ENCODE measurements around the gene KRTAP12-4.

KRTAP12-4 gene, protein sequence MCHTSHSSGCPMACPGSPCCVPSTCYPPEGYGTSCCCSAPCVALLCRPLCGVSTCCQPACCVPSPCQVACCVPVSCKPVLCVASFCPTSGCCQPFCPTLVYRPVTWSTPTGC

DNA sequence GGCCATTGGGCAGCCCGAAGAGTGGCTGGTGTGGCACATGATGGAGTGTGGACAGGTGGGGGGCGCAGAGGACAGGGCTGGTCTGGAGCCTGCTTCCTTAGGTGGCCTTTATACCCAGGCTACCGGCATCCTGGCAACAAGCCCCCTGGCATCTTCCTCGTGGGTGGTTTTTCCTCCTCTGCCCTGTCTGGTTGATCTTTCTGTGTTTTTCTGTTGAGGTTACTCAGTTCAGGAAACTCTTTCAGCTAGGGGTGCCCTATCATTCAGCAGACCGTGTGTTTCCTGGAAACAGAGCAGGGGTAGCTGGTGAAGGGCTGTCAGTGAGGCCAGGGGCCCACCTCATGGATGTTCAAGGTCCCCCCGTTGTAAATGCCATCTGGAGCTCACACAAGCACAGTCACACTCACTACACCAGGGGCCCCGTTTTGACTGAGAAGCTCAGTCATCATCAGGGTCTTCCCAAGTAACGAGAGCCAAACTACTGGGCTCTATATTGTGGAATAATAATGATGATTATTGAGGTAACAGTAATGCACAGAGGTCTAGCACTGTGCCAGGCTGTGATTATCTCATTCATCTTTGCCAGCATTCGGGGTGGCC lies at the start of gene KRTAP12-4:
TSS of gene KRTAP12-4 (minus strand) at position 84 of the 600 bp plus-strand sequence. CDS start at position 39, 45 bp downstream.
- no peak within 1 kb of the TSS for H3K27ac ChIP-seq (ENCODE audit: low read length)

DNA sequence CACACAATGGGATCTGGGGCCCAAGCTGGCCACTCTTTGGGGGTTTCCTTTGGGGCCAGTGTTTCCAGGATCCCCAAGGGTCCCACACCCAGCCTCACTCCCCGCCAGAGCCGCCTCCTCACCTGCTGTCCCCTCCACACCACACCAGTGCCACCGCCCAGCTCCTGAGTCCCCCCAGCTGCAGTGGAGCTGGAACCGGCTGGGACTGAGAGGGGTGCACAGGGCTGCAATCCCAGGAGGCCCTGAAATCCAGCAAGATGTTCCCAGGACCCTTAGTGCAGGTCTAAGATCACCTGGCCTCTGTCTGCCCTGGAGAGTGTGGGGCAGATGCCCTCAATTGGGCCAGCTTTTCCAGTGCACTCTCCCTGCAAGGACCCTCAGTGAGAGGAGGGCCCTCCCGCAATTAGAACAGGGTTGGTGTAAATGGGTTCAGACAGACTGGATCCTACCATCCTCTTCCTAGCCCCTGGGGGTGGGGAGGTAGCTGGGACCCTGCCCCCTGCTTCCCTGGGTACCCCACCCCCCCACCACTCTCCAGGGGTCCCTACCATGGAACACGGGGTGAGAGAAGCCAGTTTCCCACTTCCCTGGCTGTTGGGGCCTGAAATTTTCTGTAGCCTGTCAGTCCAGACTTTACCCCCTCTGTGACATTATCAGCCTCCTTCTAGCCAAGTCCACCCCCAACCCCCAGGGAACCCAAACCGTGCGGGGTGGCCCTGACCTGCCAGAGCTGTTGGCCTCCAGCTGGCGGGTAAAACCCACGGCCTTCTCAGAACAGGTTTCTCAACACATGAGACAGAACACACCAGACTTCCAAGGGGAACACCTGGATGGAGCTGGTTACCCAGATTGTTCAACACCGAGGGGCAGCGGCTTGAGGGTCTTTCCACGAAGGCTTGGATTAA lies 49.5 kb upstream of the KRTAP12-4 start:
- H3K36me3 ChIP-seq (replicated peaks; ENCODE audit: low read depth, low read length), result no peaks in the 10 kb centered on the region
- TF ChIP-seq EZH2phosphoT487 (IDR thresholded peaks at IDR 0.05; ENCODE audit: low read depth), result no peak
- TF ChIP-seq, protein P1, sequence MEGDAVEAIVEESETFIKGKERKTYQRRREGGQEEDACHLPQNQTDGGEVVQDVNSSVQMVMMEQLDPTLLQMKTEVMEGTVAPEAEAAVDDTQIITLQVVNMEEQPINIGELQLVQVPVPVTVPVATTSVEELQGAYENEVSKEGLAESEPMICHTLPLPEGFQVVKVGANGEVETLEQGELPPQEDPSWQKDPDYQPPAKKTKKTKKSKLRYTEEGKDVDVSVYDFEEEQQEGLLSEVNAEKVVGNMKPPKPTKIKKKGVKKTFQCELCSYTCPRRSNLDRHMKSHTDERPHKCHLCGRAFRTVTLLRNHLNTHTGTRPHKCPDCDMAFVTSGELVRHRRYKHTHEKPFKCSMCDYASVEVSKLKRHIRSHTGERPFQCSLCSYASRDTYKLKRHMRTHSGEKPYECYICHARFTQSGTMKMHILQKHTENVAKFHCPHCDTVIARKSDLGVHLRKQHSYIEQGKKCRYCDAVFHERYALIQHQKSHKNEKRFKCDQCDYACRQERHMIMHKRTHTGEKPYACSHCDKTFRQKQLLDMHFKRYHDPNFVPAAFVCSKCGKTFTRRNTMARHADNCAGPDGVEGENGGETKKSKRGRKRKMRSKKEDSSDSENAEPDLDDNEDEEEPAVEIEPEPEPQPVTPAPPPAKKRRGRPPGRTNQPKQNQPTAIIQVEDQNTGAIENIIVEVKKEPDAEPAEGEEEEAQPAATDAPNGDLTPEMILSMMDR (IDR thresholded peaks at IDR 0.05; ENCODE audit: low read depth, low read length), result no peak
- H3K4me3 ChIP-seq (ENCODE audit: low read length), result no peak overlapping the region
- H3K79me2 ChIP-seq (ENCODE audit: low read length), result no peaks in the 10 kb centered on the region
- no peaks in the 10 kb centered on the region for H3K9me3 ChIP-seq (ENCODE audit: insufficient read depth, low read length)
- no peaks in the 10 kb centered on the region for H3K4me1 ChIP-seq (ENCODE audit: low read length)
- no peak overlapping the region for H3K27ac ChIP-seq (ENCODE audit: low read length)
- no peak overlapping the region for H3K9ac ChIP-seq (ENCODE audit: low read length)
- H4K20me1 ChIP-seq (ENCODE audit: insufficient read depth, low read length), result no peaks in the 10 kb centered on the region
- no peak overlapping the region for H2AFZ ChIP-seq (ENCODE audit: low read depth, low read length)
- H3K27me3 ChIP-seq (ENCODE audit: low read depth, low read length), result no peaks in the 10 kb centered on the region
- H3K4me2 ChIP-seq (ENCODE audit: low read length), result no peak overlapping the region

More for the DNA sequence above, at the start of gene KRTAP12-4:
- Histone ChIP-seq H3K9me3 (ENCODE audit: insufficient read depth, low read length) (no peaks in the 10 kb centered on the region), H3K27me3 (ENCODE audit: low read depth, low read length) (no peaks in the 10 kb centered on the region), H3K4me3 (ENCODE audit: low read length) (no peak within 1 kb of the TSS), H4K20me1 (ENCODE audit: insufficient read depth, low read length) (no peaks in the 10 kb centered on the region), H3K9ac (ENCODE audit: low read length) (no peak within 1 kb of the TSS), H2AFZ (ENCODE audit: low read depth, low read length) (no peak within 1 kb of the TSS), H3K36me3 (replicated peaks; ENCODE audit: low read depth, low read length) (no peaks in the 10 kb centered on the region), H3K79me2 (ENCODE audit: low read length) (no peaks in the 10 kb centered on the region), H3K4me1 (ENCODE audit: low read length) (no peaks in the 10 kb centered on the region), H3K4me2 (ENCODE audit: low read length) (no peak within 1 kb of the TSS)
- TF ChIP-seq, protein P1 (IDR thresholded peaks at IDR 0.05; ENCODE audit: low read depth, low read length), result no peak
- TF ChIP-seq EZH2phosphoT487 (IDR thresholded peaks at IDR 0.05; ENCODE audit: low read depth), result no peak

DNA sequence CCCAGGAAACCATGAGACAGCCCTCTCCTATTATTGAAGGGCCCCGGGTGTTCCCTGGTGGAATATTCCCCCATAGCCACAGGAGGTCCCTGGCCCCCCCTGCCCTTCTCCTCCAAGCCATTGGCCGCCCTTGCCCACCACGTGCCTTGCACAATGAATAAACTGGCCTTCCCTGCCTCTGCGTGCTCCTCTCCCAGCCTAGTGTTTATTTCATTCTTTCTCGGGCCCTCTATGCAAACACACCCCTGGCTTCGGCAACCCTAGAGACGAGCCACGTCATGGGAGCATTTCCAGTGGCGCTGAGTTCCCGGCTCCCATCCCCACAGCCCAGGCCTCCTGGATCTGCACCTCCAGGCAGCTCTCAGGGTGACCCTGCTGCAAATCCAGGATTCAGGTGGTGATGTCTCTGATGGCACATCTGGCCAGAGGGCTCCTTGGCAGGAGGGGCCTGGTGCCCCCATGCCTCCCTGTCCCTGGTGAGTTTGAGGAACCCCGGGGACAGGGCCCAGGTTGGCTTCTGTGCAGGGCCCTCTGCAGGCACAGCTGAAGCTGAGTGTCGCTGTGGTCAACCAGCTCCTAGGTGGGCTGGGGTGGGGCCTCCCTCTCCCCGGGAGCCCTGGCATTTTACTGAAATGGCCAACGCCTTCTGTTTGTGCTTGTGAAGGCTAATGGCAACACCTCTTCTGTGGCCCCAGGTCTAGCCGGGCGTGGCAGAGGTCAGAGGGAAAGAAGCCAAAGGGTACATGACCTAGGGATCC lies 48.7 kb upstream of the KRTAP12-4 start:
- Histone ChIP-seq H3K79me2 (ENCODE audit: low read length) (no peaks in the 10 kb centered on the region), H3K4me3 (ENCODE audit: low read length) (no peak overlapping the region), H3K9me3 (ENCODE audit: insufficient read depth, low read length) (no peaks in the 10 kb centered on the region), H3K4me2 (ENCODE audit: low read length) (no peak overlapping the region), H3K36me3 (replicated peaks; ENCODE audit: low read depth, low read length) (no peaks in the 10 kb centered on the region), H4K20me1 (ENCODE audit: insufficient read depth, low read length) (no peaks in the 10 kb centered on the region), H3K27me3 (ENCODE audit: low read depth, low read length) (no peaks in the 10 kb centered on the region), H3K9ac (ENCODE audit: low read length) (no peak overlapping the region), H2AFZ (ENCODE audit: low read depth, low read length) (no peak overlapping the region), H3K27ac (ENCODE audit: low read length) (no peak overlapping the region), H3K4me1 (ENCODE audit: low read length) (no peaks in the 10 kb centered on the region)
- TF ChIP-seq EZH2phosphoT487 (IDR thresholded peaks at IDR 0.05; ENCODE audit: low read depth), result no peak
- TF ChIP-seq, protein P1 (IDR thresholded peaks at IDR 0.05; ENCODE audit: low read depth, low read length), result no peak

Data from OCI-LY3 (cell line).